HepG2 (cell line): Measurements from ENCODE around the gene POLR3E. TPM values are rescaled to one million over a fixed set of nuclear protein-coding genes. Genes with fewer than 3 reads are reported as not detected.

Experiments
- ATAC-seq: fragments of 200-7000 bp; cut with Tn5 transposase; 3 replicates; pipeline ENCODE4 v1.9.1; 2020; ENCODE audit warnings: mild to moderate bottlenecking, moderate library complexity
- BruUV-seq: library from RNA; stranded (reverse); fragments of 400-500 nt; replicated peaks from 2 replicates; lab custom pipeline; 2021; lab: Mats Ljungman, UMichigan
- CTCF ChIA-PET: fragments of 300-600 bp; formaldehyde crosslinking; extraction: SDS; loops from one replicate; lab custom pipeline; 2021; ENCODE audit warnings: low total read pairs, inconsistent platforms, low intra/inter-chr PET ratio; lab: Yijun Ruan, JAX
- POLR2A ChIA-PET: fragments of 350-600 bp; sonication (Branson Sonifier 250); formaldehyde crosslinking; loops from one replicate; lab custom pipeline; 2020; ENCODE audit warnings: antibody characterized with exemption, inconsistent platforms; lab: Yijun Ruan, JAX
- DNase-seq: peaks from one replicate; pipeline ENCODE4 v3.0.0-alpha.2; 2015; ENCODE audit warnings: low spot score
- FAIRE-seq: peaks from 3 replicates; lab custom pipeline; 2011; peaks lifted over from hg19 to GRCh38; lab: Jason Lieb, UNC
- H2AFZ ChIP-seq: one replicate; pipeline ENCODE4 v1.6.1; 2011; ENCODE audit warnings: low read length, inconsistent platforms
- H3K27ac ChIP-seq: fragments of 300-600 bp; 3 replicates; pipeline ENCODE4 v1.8.0; 2011; ENCODE audit warnings: mixed run types, mild to moderate bottlenecking, mixed read lengths, low read length, inconsistent platforms; ENCODE audit not compliant: insufficient read depth; ENCODE audit errors: extremely low read length
- H3K27me3 ChIP-seq, 2 experiments: fragments of 200-600 bp in 1 of 2; 2 replicates in 1 of 2; 3 replicates in 1 of 2; pipeline versions ENCODE4 v1.6.0 to v1.8.0; 2011; ENCODE audit warnings: low read length in 2 of 2, mild to moderate bottlenecking in 2 of 2, moderate library complexity in 2 of 2, inconsistent platforms in 1 of 2; ENCODE audit not compliant: insufficient read depth in 2 of 2, control insufficient read depth in 1 of 2
- H3K36me3 ChIP-seq, 2 experiments: fragments of 200-600 bp in 1 of 2; replicated peaks in 1 of 2; 2 replicates in 1 of 2; 3 replicates in 1 of 2; pipeline versions ENCODE4 v1.5.1 to v1.8.0; 2011; ENCODE audit warnings: low read length in 2 of 2, inconsistent platforms in 1 of 2; ENCODE audit not compliant: insufficient read depth in 2 of 2, control insufficient read depth in 1 of 2
- H3K4me1 ChIP-seq: 2 replicates; pipeline ENCODE4 v1.5.1; 2012; ENCODE audit warnings: low read length, inconsistent platforms; ENCODE audit not compliant: insufficient read depth
- H3K4me2 ChIP-seq: 2 replicates; pipeline ENCODE4 v1.6.0; 2011; ENCODE audit warnings: low read depth, low read length, inconsistent platforms
- H3K4me3 ChIP-seq, 3 experiments: fragments of 200-600 bp in 1 of 3; sonication (generic), shearing (Covaris generic) in 1 of 3; replicated peaks in 1 of 3; 2 replicates each; pipeline ENCODE4 v1.5.1; 2011 to 2016; ENCODE audit warnings: low read length in 3 of 3, inconsistent platforms in 2 of 3, low read depth in 2 of 3, mild to moderate bottlenecking in 2 of 3, control low read depth in 1 of 3, mixed read lengths in 1 of 3; ENCODE audit not compliant: insufficient read depth in 1 of 3
- H3K79me2 ChIP-seq: one replicate; pipeline ENCODE4 v1.6.1; 2011; ENCODE audit warnings: low read length, inconsistent platforms; ENCODE audit not compliant: insufficient read depth
- H3K9ac ChIP-seq: 2 replicates; pipeline ENCODE4 v1.6.0; 2011; ENCODE audit warnings: mild to moderate bottlenecking, low read depth, low read length, inconsistent platforms; ENCODE audit not compliant: insufficient read depth
- H3K9me3 ChIP-seq: 2 replicates; pipeline ENCODE4 v1.5.1; 2012; ENCODE audit warnings: mild to moderate bottlenecking, low read length
- H4K20me1 ChIP-seq: 2 replicates; pipeline ENCODE4 v1.6.0; 2011; ENCODE audit warnings: inconsistent platforms, mild to moderate bottlenecking, low read length, moderate library complexity; ENCODE audit not compliant: insufficient read depth
- ELF3 ChIP-seq: IDR thresholded peaks from 2 replicates; pipeline ENCODE4 v1.6.1; 2016; ENCODE audit warnings: missing genetic modification reagents, missing compliant biosample characterization
- GABPB1 ChIP-seq: IDR thresholded peaks from 2 replicates; pipeline ENCODE4 v1.6.1; 2016; ENCODE audit warnings: mild to moderate bottlenecking, missing genetic modification reagents, moderate library complexity, missing compliant biosample characterization
- HDAC6 ChIP-seq: fragments of 200-600 bp; sonication (generic); IDR thresholded peaks from 2 replicates; pipeline ENCODE4 v1.7.0; 2017; ENCODE audit warnings: mild to moderate bottlenecking, antibody characterized with exemption, low read length, low read depth
- JUNB ChIP-seq: sonication (generic); formaldehyde crosslinking; IDR thresholded peaks from 2 replicates; pipeline ENCODE4 v1.8.0; 2022; ENCODE audit warnings: missing genetic modification reagents, mild to moderate bottlenecking, borderline replicate concordance
- KDM4B ChIP-seq: sonication (generic); formaldehyde crosslinking; IDR thresholded peaks from 2 replicates; pipeline ENCODE4 v1.4.0; 2020; ENCODE audit warnings: missing genetic modification reagents
- MED13 ChIP-seq: sonication (generic); formaldehyde crosslinking; IDR thresholded peaks from 2 replicates; pipeline ENCODE4 v1.5.0; 2020; ENCODE audit warnings: missing genetic modification reagents
- MIER3 ChIP-seq: IDR thresholded peaks from 2 replicates; pipeline ENCODE4 v1.6.1; 2016; ENCODE audit warnings: missing compliant biosample characterization, borderline replicate concordance
- RBM22 ChIP-seq: fragments of 200-400 bp; formaldehyde crosslinking; optimal IDR thresholded peaks from 2 replicates; pipeline ENCODE3; 2017; ENCODE audit warnings: mild to moderate bottlenecking, low read length, moderate library complexity
- RFXANK ChIP-seq: IDR thresholded peaks from 2 replicates; pipeline ENCODE4 v1.6.1; 2016
- SMAD3 ChIP-seq: sonication (generic); formaldehyde crosslinking; IDR thresholded peaks from 2 replicates; pipeline ENCODE4 v1.4.0; 2020; ENCODE audit warnings: missing genetic modification reagents
- SOX5 ChIP-seq: IDR thresholded peaks from 2 replicates; pipeline ENCODE4 v1.6.1; 2016; ENCODE audit warnings: borderline replicate concordance
- SRSF1 ChIP-seq: fragments of 200-400 bp; formaldehyde crosslinking; optimal IDR thresholded peaks from 2 replicates; pipeline ENCODE3; 2017; ENCODE audit warnings: mild to moderate bottlenecking, low read depth, low read length, moderate library complexity
- TBL1XR1 ChIP-seq: fragments of 150-350 bp; IDR thresholded peaks from 2 replicates; pipeline ENCODE4 v1.6.1; 2014; ENCODE audit warnings: borderline replicate concordance, low read length; ENCODE audit not compliant: partially characterized antibody
- XRCC5 ChIP-seq: fragments of 200-400 bp; formaldehyde crosslinking; optimal IDR thresholded peaks from 2 replicates; pipeline ENCODE3; 2017; ENCODE audit warnings: mild to moderate bottlenecking, low read length
- ZC3H13 ChIP-seq: sonication (generic); formaldehyde crosslinking; IDR thresholded peaks from 2 replicates; pipeline ENCODE4 v1.8.1; 2023; ENCODE audit warnings: mild to moderate bottlenecking, missing genetic modification reagents, moderate library complexity
- ZNF234 ChIP-seq: sonication (generic); formaldehyde crosslinking; conservative IDR thresholded peaks from 2 replicates; pipeline ENCODE4 v1.5.1; 2020; ENCODE audit warnings: mild to moderate bottlenecking, missing genetic modification reagents
- ZNF30 ChIP-seq: sonication (generic); formaldehyde crosslinking; IDR thresholded peaks from 2 replicates; pipeline ENCODE4 v1.5.0; 2020; ENCODE audit warnings: mild to moderate bottlenecking, missing genetic modification reagents
- ZNF496 ChIP-seq: sonication (generic); formaldehyde crosslinking; IDR thresholded peaks from 2 replicates; pipeline ENCODE4 v1.8.1; 2023; ENCODE audit warnings: mild to moderate bottlenecking, moderate library complexity, missing genetic modification reagents; ENCODE audit not compliant: insufficient replicate concordance
- ZNF589 ChIP-seq: sonication (generic); formaldehyde crosslinking; conservative IDR thresholded peaks from 2 replicates; pipeline ENCODE4 v1.8.0; 2022; ENCODE audit warnings: mild to moderate bottlenecking, moderate library complexity, missing genetic modification reagents
- ZNF605 ChIP-seq: sonication (generic); formaldehyde crosslinking; IDR thresholded peaks from 2 replicates; pipeline ENCODE4 v1.8.0; 2022; ENCODE audit warnings: mild to moderate bottlenecking, missing genetic modification reagents
- ZSCAN21 ChIP-seq: sonication (generic); formaldehyde crosslinking; IDR thresholded peaks from 2 replicates; pipeline ENCODE4 v1.8.0; 2022; ENCODE audit warnings: mild to moderate bottlenecking, missing genetic modification reagents, moderate library complexity, borderline replicate concordance
- WGBS: methylation state at CpG from one replicate; pipeline ENCODE4 v1.1.6; 2017; ENCODE audit warnings: low lambda C conversion rate; 5-methylcytosine and 5-hydroxymethylcytosine counted together
- in situ Hi-C: cut with HindIII; loops from 2 replicates; pipeline ENCODE4 v1.10.0; 2017; ENCODE audit warnings: low pct_unique_long_range_greater_than_20kb; ENCODE audit not compliant: extremely low pct_ligation_motif_present
- intact Hi-C: fragments of 100-400 bp; cut with micrococcal nuclease; formaldehyde crosslinking; loops from one replicate; pipeline ENCODE4 v1.10.0; 2022; ENCODE audit not compliant: unreplicated experiment
- polyA plus RNA-seq, 8 experiments: library from polyadenylated mRNA; depleted of rRNA in 3 of 8; stranded (reverse) in 7 of 8; unstranded in 1 of 8; fragments of >200 nt; fragmentation: Illumina TruSeq in 4 of 8; extraction: Trizol in 4 of 8; gene quantifications; 2 replicates each; pipeline versions ENCODE4 v1.2.1 to v1.2.3, GENCODE V29; 2011 to 2016; ENCODE audit warnings: low read depth in 4 of 8, missing spikeins in 1 of 8, mixed read lengths in 1 of 8; ENCODE audit not compliant: insufficient read depth in 1 of 8
- total RNA-seq, 5 experiments: library from RNA; depleted of rRNA; stranded (reverse); fragments of >200 nt; fragmentation: Illumina TruSeq; extraction: Trizol; gene quantifications; 2 replicates each; pipeline ENCODE4 v1.2.3, GENCODE V29; 2016; ENCODE audit warnings: low read depth in 1 of 5
- TF ChIP-seq, protein P1 (sequence below): IDR thresholded peaks from 2 replicates; pipeline ENCODE4 v1.6.1; 2016; ENCODE audit warnings: mild to moderate bottlenecking, missing biosample characterization, missing genetic modification reagents
- TF ChIP-seq, protein P2 (sequence below): sonication (generic); formaldehyde crosslinking; IDR thresholded peaks from 2 replicates; pipeline ENCODE4 v1.8.1; 2023; ENCODE audit warnings: missing genetic modification reagents, mild to moderate bottlenecking, borderline replicate concordance

The POLR3E gene
- total and polyA plus RNA-seq, 2 of the 13 experiments (the other 11 are each of a cell fraction or from before 2014, with no cell fraction given), result 135 to 262 TPM

DNA sequence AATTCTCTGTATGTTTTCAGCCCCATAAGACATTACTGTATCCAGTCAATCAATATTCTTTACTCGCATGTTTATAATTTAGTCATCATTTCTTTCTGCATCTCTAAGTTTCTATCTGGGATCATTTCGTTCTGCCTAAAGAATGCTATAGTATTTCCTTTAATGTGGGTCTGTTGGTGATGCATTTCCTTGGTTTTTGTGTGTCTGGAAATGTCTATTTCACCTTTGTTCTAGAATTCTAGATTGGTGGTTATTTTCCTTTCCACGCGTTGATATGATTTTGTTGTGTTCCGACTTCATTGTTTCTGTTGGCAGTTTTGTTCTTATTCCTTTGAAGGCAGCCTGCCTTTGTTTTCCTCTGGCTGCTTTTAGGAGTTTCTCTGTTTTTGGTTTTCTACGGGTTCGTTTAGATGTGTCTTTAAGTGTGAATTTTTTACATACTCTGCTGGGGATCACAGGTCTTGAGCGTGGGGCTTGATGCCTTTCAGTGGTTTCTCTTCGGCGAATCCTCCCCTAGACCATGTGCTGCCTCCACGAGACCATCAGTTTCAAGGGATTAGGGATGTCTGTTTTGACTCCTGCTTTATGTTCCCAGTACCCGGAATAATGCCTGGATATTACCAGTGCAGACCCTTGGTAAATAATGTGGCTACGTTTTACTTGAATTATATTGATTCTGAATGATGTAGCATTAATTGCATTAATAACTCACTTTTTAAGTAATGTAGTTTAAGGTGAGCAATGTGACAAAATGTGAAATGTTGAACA lies 23.5 kb downstream of the POLR3E start (continued):
- TF ChIP-seq ZNF496 (no peak), MIER3 (no peak), ZNF589 (0 out of 2 replicates have a peak, but pooled peaks have one; percentile 1), ZNF605 (CRISPR knock-in tag) (0 out of 2 replicates have a peak, but pooled peaks have one; percentile 19), ZSCAN21 (no peak)
- TF ChIP-seq, all 625 proteins: peak for 7

DNA sequence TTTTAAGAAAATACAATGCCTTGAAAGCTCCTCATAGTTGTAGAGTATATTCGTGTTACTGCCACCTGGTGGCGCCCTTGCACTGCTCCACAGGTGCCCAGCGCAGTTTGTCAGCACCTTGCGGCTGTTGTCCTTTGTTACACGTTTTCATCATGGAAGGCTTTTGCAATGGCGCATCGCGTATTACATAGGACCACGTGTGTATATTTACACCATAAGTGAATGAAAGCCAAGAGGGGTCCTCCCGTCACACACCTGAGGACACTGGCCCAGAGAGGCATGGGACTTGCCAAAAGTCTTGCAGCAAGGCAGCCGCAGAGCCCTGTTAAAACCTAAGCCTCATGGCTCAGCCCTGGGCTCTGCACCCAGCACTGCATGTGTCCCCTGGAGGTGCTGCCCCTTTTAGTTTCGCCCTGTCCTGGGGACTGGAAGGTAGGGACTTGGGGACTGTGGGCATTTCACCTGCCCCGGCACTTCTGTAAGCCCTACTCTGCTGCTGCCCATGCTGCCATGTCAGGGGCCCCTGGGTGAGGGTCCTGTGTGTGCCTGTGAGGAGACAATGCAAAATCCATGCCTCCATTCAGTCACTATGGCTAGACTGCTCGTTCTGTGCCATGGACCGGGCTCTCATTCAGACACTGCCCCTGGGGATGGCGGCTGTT lies 24.3 kb downstream of the POLR3E start:
- 72% methylated on average over 16 of the region's 16 CpGs for WGBS
- POLR2A ChIA-PET, result no interaction called here
- Histone ChIP-seq H2AFZ (no peak overlapping the region), H3K27me3 (no peaks in the 10 kb centered on the region), H3K9me3 (no peaks in the 10 kb centered on the region), H3K79me2 (peaks cover 14% of the 10 kb centered on the region), H4K20me1 (peaks cover 23% of the 10 kb centered on the region; the same call in 1 of the 2 replicates), H3K9ac (no peak overlapping the region), H3K4me2 (no peak overlapping the region), H3K4me3 (no peak overlapping the region), H3K36me3 (peaks cover 64 to 97% of the 10 kb centered on the region in 2 experiments), H3K27ac (no peak overlapping the region), H3K4me1 (0 out of 2 replicates have a peak, but pooled peaks cover 7% of the 10 kb centered on the region)
- in situ Hi-C loops, result no loop called here
- ATAC-seq (peak; percentile 36; the same call in 2 of the 3 replicates), FAIRE-seq (peak; percentile 89), DNase-seq (peak; percentile 59)
- intact Hi-C loops, result loop anchor here (5.0 kb wide), 1 partner anchor 51 kb away; the partner anchor contains the start of gene CDR2
- CTCF ChIA-PET, result no interaction called here
- TSS peak; percentile 29 for BruUV-seq
- TF ChIP-seq ZNF234 (CRISPR knock-in tag) (no peak), RFXANK (CRISPR knock-in tag) (0 out of 2 replicates have a peak, but pooled peaks have one; percentile 72), RBM22 (peak; percentile 73), KDM4B (CRISPR knock-in tag) (0 out of 2 replicates have a peak, but pooled peaks have one; percentile 11), SRSF1 (peak; percentile 61), SOX5 (0 out of 2 replicates have a peak, but pooled peaks have one; percentile 26), ZNF30 (CRISPR knock-in tag) (no peak), MED13 (CRISPR knock-in tag) (no peak), ZC3H13 (0 out of 2 replicates have a peak, but pooled peaks have one; percentile 64), SMAD3 (CRISPR knock-in tag) (peak; percentile 75; the same call in 1 of the 2 replicates), JUNB (CRISPR knock-in tag) (no peak), TBL1XR1 (no peak), HDAC6 (no peak), GABPB1 (CRISPR knock-in tag) (no peak), XRCC5 (peak; percentile 83), ELF3 (CRISPR knock-in tag) (peak; percentile 24; the same call in 1 of the 2 replicates)
- TF ChIP-seq, protein P1, sequence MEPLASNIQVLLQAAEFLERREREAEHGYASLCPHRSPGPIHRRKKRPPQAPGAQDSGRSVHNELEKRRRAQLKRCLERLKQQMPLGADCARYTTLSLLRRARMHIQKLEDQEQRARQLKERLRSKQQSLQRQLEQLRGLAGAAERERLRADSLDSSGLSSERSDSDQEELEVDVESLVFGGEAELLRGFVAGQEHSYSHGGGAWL (CRISPR knock-in tag), result no peak
- TF ChIP-seq, protein P2, sequence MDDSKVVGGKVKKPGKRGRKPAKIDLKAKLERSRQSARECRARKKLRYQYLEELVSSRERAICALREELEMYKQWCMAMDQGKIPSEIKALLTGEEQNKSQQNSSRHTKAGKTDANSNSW (CRISPR knock-in tag), result no peak
